ENCODE measurements around the gene PCGF3. TPM values are rescaled to one million over a fixed set of nuclear protein-coding genes. Genes with fewer than 3 reads are reported as not detected.

PCGF3 gene
- total RNA-seq, 1 donor from 2014 or later: 58.5 TPM

- no peak for TF ChIP-seq CTCF (IDR thresholded peaks at IDR 0.05; ENCODE audit: insufficient read depth, low read length, poor library complexity, severe bottlenecking)
- H3K4me3 ChIP-seq (ENCODE audit: low read depth, low read length): no peak overlapping the region
- DNase-seq (ENCODE audit: low read depth): no peak
- no peaks in the 10 kb centered on the region for H3K27me3 ChIP-seq (ENCODE audit: control insufficient read depth, insufficient read depth, low read length)
- H3K36me3 ChIP-seq (ENCODE audit: control insufficient read depth, insufficient read depth, low read length): peaks cover 1% of the 10 kb centered on the region
These were observed 4.5 kb downstream of the PCGF3 start for GRCh38 chr4:710116-710515.

GRCh38 chr4:710916-711315, 5.3 kb downstream of the PCGF3 start:
- no peak for TF ChIP-seq CTCF (IDR thresholded peaks at IDR 0.05; ENCODE audit: insufficient read depth, low read length, poor library complexity, severe bottlenecking)
- Histone ChIP-seq H3K4me3 (ENCODE audit: low read depth, low read length) (no peak overlapping the region), H3K27me3 (ENCODE audit: control insufficient read depth, insufficient read depth, low read length) (no peaks in the 10 kb centered on the region), H3K36me3 (ENCODE audit: control insufficient read depth, insufficient read depth, low read length) (peaks cover 1% of the 10 kb centered on the region)
- no peak for DNase-seq (ENCODE audit: low read depth)

GRCh38 chr4:712093-712492, 6.5 kb downstream of the PCGF3 start:
- Histone ChIP-seq H3K27me3 (ENCODE audit: control insufficient read depth, insufficient read depth, low read length) (no peaks in the 10 kb centered on the region), H3K36me3 (ENCODE audit: control insufficient read depth, insufficient read depth, low read length) (peaks cover 1% of the 10 kb centered on the region), H3K4me3 (ENCODE audit: low read depth, low read length) (no peak overlapping the region)
- no peak for DNase-seq (ENCODE audit: low read depth)
- no peak for TF ChIP-seq CTCF (IDR thresholded peaks at IDR 0.05; ENCODE audit: insufficient read depth, low read length, poor library complexity, severe bottlenecking)

GRCh38 chr4:712916-713632, 7.4 kb downstream of the PCGF3 start:
- TF ChIP-seq CTCF (IDR thresholded peaks at IDR 0.05; ENCODE audit: insufficient read depth, low read length, poor library complexity, severe bottlenecking): no peak
- no peaks in the 10 kb centered on the region for H3K27me3 ChIP-seq (ENCODE audit: control insufficient read depth, insufficient read depth, low read length)
- DNase-seq (ENCODE audit: low read depth): no peak
- H3K36me3 ChIP-seq (ENCODE audit: control insufficient read depth, insufficient read depth, low read length): peaks cover 1% of the 10 kb centered on the region
- no peak overlapping the region for H3K4me3 ChIP-seq (ENCODE audit: low read depth, low read length)

- no peak for TF ChIP-seq CTCF (IDR thresholded peaks at IDR 0.05; ENCODE audit: insufficient read depth, low read length, poor library complexity, severe bottlenecking)
- Histone ChIP-seq H3K4me3 (ENCODE audit: low read depth, low read length) (no peak overlapping the region), H3K27me3 (ENCODE audit: control insufficient read depth, insufficient read depth, low read length) (no peaks in the 10 kb centered on the region), H3K36me3 (ENCODE audit: control insufficient read depth, insufficient read depth, low read length) (no peaks in the 10 kb centered on the region)
- DNase-seq (ENCODE audit: low read depth): no peak
These were observed 8.5 kb downstream of the PCGF3 start for GRCh38 chr4:714087-714486.

Measured in kidney epithelial cell (primary cell).